K562 (cell line): Measurements from ENCODE around the gene RYR1. TPM values are rescaled to one million over a fixed set of nuclear protein-coding genes. Genes with fewer than 3 reads are reported as not detected.
A peak's percentile ranks its signal among the peaks of the same experiment; 100 is the strongest.

Experiments
- CBFA2T2 ChIP-seq: fragments of 450-650 bp; conservative IDR thresholded peaks from 2 replicates; pipeline ENCODE4 v1.6.1; 2017; ENCODE audit warnings: mild to moderate bottlenecking
- CCAR2 ChIP-seq: fragments of 200-400 bp; formaldehyde crosslinking; IDR thresholded peaks from 2 replicates; pipeline ENCODE4 v1.6.1; 2017; ENCODE audit warnings: mild to moderate bottlenecking, low read depth, low read length
- CREM ChIP-seq: IDR thresholded peaks from 2 replicates; pipeline ENCODE4 v1.6.1; 2014; ENCODE audit warnings: antibody characterized with exemption, low read depth
- FOXA1 ChIP-seq: fragments of 450-650 bp; IDR thresholded peaks from 2 replicates; pipeline ENCODE4 v1.6.1; 2016; ENCODE audit warnings: mild to moderate bottlenecking, borderline replicate concordance
- HNRNPH1 ChIP-seq: fragments of 200-400 bp; formaldehyde crosslinking; optimal IDR thresholded peaks from 2 replicates; pipeline ENCODE3; 2017; ENCODE audit warnings: low read depth, mild to moderate bottlenecking, low read length, moderate library complexity
- LARP7 ChIP-seq: fragments of 450-650 bp; IDR thresholded peaks from 2 replicates; pipeline ENCODE4 v1.6.1; 2016
- OTX1 ChIP-seq: fragments of 450-650 bp; formaldehyde crosslinking; IDR thresholded peaks from 2 replicates; pipeline ENCODE4 v1.4.0; 2022; ENCODE audit warnings: mild to moderate bottlenecking
- SNRNP70 ChIP-seq: fragments of 200-400 bp; formaldehyde crosslinking; optimal IDR thresholded peaks from 2 replicates; pipeline ENCODE3; 2017; ENCODE audit warnings: low read depth, low read length
- TOE1 ChIP-seq, 2 experiments: fragments of 450-650 bp in 1 of 2; sonication (generic) in 1 of 2; formaldehyde crosslinking in 1 of 2; IDR thresholded peaks; 2 replicates each; pipeline versions ENCODE4 v1.7.1 to v1.8.0; 2016 to 2022; ENCODE audit warnings: borderline replicate concordance in 2 of 2, mild to moderate bottlenecking in 2 of 2, antibody characterized with exemption in 1 of 2, inconsistent platforms in 1 of 2, low read depth in 1 of 2, missing genetic modification reagents in 1 of 2, moderate library complexity in 1 of 2
- XRCC3 ChIP-seq: fragments of 450-650 bp; IDR thresholded peaks from 2 replicates; pipeline ENCODE4 v1.6.1; 2017; ENCODE audit warnings: mild to moderate bottlenecking, moderate library complexity
- ZBTB7A ChIP-seq: IDR thresholded peaks from 2 replicates; pipeline ENCODE4 v1.6.1; 2011; ENCODE audit warnings: low read depth, mild to moderate bottlenecking, low read length, moderate library complexity, borderline replicate concordance; ENCODE audit not compliant: control insufficient read depth
- ZNF175 ChIP-seq: fragments of 200-800 bp; sonication (Bioruptor generic); IDR thresholded peaks from 2 replicates; pipeline ENCODE4 v1.6.1; 2016; ENCODE audit warnings: low read depth, mild to moderate bottlenecking, missing genetic modification characterization, missing compliant biosample characterization
- ZNF316 ChIP-seq: fragments of 450-650 bp; IDR thresholded peaks from 2 replicates; pipeline ENCODE4 v1.6.1; 2016
- ZNF384 ChIP-seq: IDR thresholded peaks from 2 replicates; pipeline ENCODE4 v1.6.1; 2012; ENCODE audit warnings: low read depth, low read length, improper control_type of control experiment
- polyA plus RNA-seq, 8 experiments: library from polyadenylated mRNA; depleted of rRNA in 4 of 8; stranded (reverse) in 5 of 8; unstranded in 3 of 8; fragments of >200 nt; fragmentation: Nextera tagmentation in 2 of 8; fragmentation: Illumina TruSeq in 1 of 8; extraction: Ambion mirVana in 2 of 8; extraction: Trizol in 1 of 8; gene quantifications; 2 replicates each; pipeline versions ENCODE4 v1.2.1 to v1.2.3, GENCODE V29; 2011 to 2014; ENCODE audit warnings: inconsistent platforms in 1 of 8, missing spikeins in 1 of 8
- total RNA-seq, 7 experiments: library from RNA; depleted of rRNA in 6 of 7; stranded (reverse); fragments of >200 nt in 6 of 7; fragmentation: Illumina TruSeq in 2 of 7; extraction: Trizol in 2 of 7; gene quantifications; 2 replicates each; pipeline versions ENCODE4 v1.2.1 to v1.2.3, GENCODE V29; 2011 to 2021; ENCODE audit warnings: low replicate concordance in 1 of 7
- TF ChIP-seq, protein P1 (sequence below), 2 experiments: fragments of 450-650 bp in 1 of 2; sonication (generic) in 1 of 2; formaldehyde crosslinking in 1 of 2; IDR thresholded peaks; 2 replicates each; pipeline versions ENCODE4 v1.7.1 to v1.9.0; 2016 to 2022; ENCODE audit warnings: inconsistent platforms in 1 of 2, mild to moderate bottlenecking in 1 of 2, missing genetic modification reagents in 1 of 2
- TF ChIP-seq, protein P2 (sequence below): fragments of 450-650 bp; formaldehyde crosslinking; IDR thresholded peaks from 2 replicates; pipeline ENCODE4 v1.4.0; 2020; ENCODE audit warnings: mild to moderate bottlenecking, moderate library complexity
- TF ChIP-seq, protein P3 (sequence below): fragments of 250-450 bp; sonication (Bioruptor Pico); IDR thresholded peaks from 2 replicates; pipeline ENCODE4 v1.8.0; 2021; ENCODE audit warnings: moderate library complexity, mild to moderate bottlenecking, inconsistent platforms

The RYR1 gene
- total and polyA plus RNA-seq, 9 of the 15 experiments (the other 6 are each of a cell fraction or from before 2014, with no cell fraction given): 0.11 to 7.4 (median 3.7) TPM

DNA sequence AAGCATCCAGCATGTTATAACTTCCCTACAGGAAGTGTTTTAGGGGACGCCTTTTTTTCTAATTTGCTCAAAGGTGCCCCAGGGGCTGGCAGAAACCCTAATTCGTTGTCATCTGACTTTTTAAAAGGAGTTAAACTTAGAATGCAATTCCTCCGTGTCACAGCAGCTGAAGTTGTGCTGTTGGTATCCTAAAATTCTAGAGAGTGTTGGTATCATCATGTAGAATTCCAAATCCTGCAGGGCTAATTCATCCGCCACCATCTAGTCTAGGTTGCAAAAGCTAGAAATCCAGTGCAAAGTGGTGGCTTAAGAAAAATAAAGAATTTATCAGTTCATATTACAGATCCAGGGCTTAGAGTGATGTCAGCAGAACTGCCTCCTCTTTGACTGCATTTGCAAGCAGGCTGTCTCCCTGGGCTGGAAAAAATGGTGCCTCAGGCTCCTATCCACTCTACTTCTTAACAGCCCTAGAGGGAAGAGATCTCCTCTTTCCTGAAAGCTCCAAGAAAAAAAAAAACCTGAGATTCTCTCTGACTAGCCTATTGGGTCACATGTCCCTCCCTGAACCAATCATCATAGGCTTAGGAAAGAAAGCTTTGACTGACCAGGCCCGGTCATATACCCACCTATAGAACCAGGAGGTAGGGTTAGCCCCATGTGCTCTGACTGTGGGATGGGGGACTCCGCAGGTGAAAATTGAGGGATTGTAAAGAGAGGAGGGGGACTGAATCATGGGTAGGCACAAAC, 111.3 kb downstream of the RYR1 start (continued):
- TF ChIP-seq, protein P1, sequence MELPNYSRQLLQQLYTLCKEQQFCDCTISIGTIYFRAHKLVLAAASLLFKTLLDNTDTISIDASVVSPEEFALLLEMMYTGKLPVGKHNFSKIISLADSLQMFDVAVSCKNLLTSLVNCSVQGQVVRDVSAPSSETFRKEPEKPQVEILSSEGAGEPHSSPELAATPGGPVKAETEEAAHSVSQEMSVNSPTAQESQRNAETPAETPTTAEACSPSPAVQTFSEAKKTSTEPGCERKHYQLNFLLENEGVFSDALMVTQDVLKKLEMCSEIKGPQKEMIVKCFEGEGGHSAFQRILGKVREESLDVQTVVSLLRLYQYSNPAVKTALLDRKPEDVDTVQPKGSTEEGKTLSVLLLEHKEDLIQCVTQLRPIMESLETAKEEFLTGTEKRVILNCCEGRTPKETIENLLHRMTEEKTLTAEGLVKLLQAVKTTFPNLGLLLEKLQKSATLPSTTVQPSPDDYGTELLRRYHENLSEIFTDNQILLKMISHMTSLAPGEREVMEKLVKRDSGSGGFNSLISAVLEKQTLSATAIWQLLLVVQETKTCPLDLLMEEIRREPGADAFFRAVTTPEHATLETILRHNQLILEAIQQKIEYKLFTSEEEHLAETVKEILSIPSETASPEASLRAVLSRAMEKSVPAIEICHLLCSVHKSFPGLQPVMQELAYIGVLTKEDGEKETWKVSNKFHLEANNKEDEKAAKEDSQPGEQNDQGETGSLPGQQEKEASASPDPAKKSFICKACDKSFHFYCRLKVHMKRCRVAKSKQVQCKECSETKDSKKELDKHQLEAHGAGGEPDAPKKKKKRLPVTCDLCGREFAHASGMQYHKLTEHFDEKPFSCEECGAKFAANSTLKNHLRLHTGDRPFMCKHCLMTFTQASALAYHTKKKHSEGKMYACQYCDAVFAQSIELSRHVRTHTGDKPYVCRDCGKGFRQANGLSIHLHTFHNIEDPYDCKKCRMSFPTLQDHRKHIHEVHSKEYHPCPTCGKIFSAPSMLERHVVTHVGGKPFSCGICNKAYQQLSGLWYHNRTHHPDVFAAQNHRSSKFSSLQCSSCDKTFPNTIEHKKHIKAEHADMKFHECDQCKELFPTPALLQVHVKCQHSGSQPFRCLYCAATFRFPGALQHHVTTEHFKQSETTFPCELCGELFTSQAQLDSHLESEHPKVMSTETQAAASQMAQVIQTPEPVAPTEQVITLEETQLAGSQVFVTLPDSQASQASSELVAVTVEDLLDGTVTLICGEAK (IDR thresholded peaks at IDR 0.05): 0 out of 2 replicates have a peak, but pooled peaks have one; percentile 45
- TF ChIP-seq, protein P1 (CRISPR knock-in tag; IDR thresholded peaks at IDR 0.05): no peak
- no peak for TF ChIP-seq CCAR2
- TF ChIP-seq, protein P2, sequence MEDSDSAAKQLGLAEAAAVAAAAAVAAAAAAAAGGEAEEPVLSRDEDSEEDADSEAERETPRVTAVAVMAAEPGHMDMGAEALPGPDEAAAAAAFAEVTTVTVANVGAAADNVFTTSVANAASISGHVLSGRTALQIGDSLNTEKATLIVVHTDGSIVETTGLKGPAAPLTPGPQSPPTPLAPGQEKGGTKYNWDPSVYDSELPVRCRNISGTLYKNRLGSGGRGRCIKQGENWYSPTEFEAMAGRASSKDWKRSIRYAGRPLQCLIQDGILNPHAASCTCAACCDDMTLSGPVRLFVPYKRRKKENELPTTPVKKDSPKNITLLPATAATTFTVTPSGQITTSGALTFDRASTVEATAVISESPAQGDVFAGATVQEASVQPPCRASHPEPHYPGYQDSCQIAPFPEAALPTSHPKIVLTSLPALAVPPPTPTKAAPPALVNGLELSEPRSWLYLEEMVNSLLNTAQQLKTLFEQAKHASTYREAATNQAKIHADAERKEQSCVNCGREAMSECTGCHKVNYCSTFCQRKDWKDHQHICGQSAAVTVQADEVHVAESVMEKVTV (CRISPR knock-in tag): no peak
- TF ChIP-seq ZNF175 (CRISPR knock-in tag): peak; percentile 58; the same call in 1 of the 2 replicates
- no peak for TF ChIP-seq SNRNP70
- TF ChIP-seq ZBTB7A: no peak
- TF ChIP-seq CBFA2T2: 0 out of 2 replicates have a peak, but pooled peaks have one; percentile 13
- TF ChIP-seq CREM: no peak
- 0 out of 2 replicates have a peak, but pooled peaks have one; percentile 13 for TF ChIP-seq TOE1 (IDR thresholded peaks at IDR 0.05; ENCODE audit: borderline replicate concordance)
- TF ChIP-seq TOE1 (CRISPR knock-in tag; IDR thresholded peaks at IDR 0.05; ENCODE audit: borderline replicate concordance, low read depth): no peak
- TF ChIP-seq LARP7: no peak
- no peak for TF ChIP-seq XRCC3
- no peak for TF ChIP-seq OTX1 (CRISPR knock-in tag)
- peak; percentile 91 for TF ChIP-seq ZNF384
- TF ChIP-seq ZNF316: peak; percentile 23; the same call in 1 of the 2 replicates
- TF ChIP-seq FOXA1: no peak
- TF ChIP-seq, protein P3, sequence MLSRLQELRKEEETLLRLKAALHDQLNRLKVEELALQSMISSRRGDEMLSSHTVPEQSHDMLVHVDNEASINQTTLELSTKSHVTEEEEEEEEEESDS (CRISPR knock-in tag): no peak
- no peak for TF ChIP-seq HNRNPH1
